Lung (tissue), 12 donors: ENCODE data around the gene UBR4. TPM values are rescaled to one million over a fixed set of nuclear protein-coding genes. Genes with fewer than 3 reads are reported as not detected.

ENCODE experiments used
- ATAC-seq: fragments of 200-7000 bp; cut with Tn5 transposase; one replicate; pipeline ENCODE4 v1.9.1; 2020; ENCODE audit warnings: moderate number of reproducible peaks; ENCODE audit not compliant: insufficient read depth, low FRiP score
- DNase-seq, 3 donors: peaks; one replicate each; pipeline ENCODE4 v3.0.0-alpha.2; 2013 to 2017
- H3K27ac ChIP-seq, 2 donors: one replicate each; pipeline ENCODE4 v1.5.1; 2013; ENCODE audit warnings: mild to moderate bottlenecking in 2 of 2, moderate library complexity in 2 of 2, control low read depth in 1 of 2, inconsistent platforms in 1 of 2, low read depth in 1 of 2, low read length in 1 of 2
- H3K27me3 ChIP-seq, 3 donors: one replicate each; pipeline ENCODE4 v1.5.1; 2013; ENCODE audit warnings: low read length in 2 of 3; ENCODE audit not compliant: control insufficient read depth in 3 of 3, insufficient read depth in 3 of 3
- H3K36me3 ChIP-seq, 4 donors: one replicate each; pipeline ENCODE4 v1.5.1; 2013; ENCODE audit warnings: low read length in 4 of 4, mild to moderate bottlenecking in 1 of 4, moderate library complexity in 1 of 4; ENCODE audit not compliant: control insufficient read depth in 4 of 4, insufficient read depth in 4 of 4
- H3K4me1 ChIP-seq, 5 donors: one replicate each; pipeline ENCODE4 v1.5.1; 2013; ENCODE audit warnings: low read length in 5 of 5, mild to moderate bottlenecking in 2 of 5, moderate library complexity in 1 of 5; ENCODE audit not compliant: control insufficient read depth in 5 of 5, insufficient read depth in 5 of 5
- H3K4me3 ChIP-seq: one replicate; pipeline ENCODE4 v1.5.1; 2013; ENCODE audit warnings: mild to moderate bottlenecking, control low read depth, moderate library complexity
- H3K9ac ChIP-seq, 2 donors: one replicate each; pipeline ENCODE4 v1.5.1; 2013; ENCODE audit warnings: low read length in 2 of 2, control low read depth in 1 of 2; ENCODE audit not compliant: insufficient read depth in 1 of 2
- H3K9me3 ChIP-seq, 4 donors: one replicate each; pipeline ENCODE4 v1.5.1; 2013; ENCODE audit warnings: low read length in 3 of 4, mild to moderate bottlenecking in 1 of 4, moderate library complexity in 1 of 4; ENCODE audit not compliant: control insufficient read depth in 4 of 4, insufficient read depth in 3 of 4
- CTCF ChIP-seq: IDR thresholded peaks from 2 replicates; pipeline ENCODE4 v1.5.1; 2012; ENCODE audit warnings: mild to moderate bottlenecking; ENCODE audit errors: control extremely low read depth, extremely low read depth
- WGBS, 2 donors: extraction: QIAGEN DNeasy Blood & Tissue Kit; methylation state at CpG; one replicate each; pipeline ENCODE4 v1.1.7; 2013; 5-methylcytosine and 5-hydroxymethylcytosine counted together
- polyA plus RNA-seq, 2 donors: library from polyadenylated mRNA; stranded (reverse); fragments of 200-250 nt; gene quantifications; one replicate each; pipeline ENCODE4 v1.2.1, GENCODE V29; 2013
- total RNA-seq, 2 donors: library from RNA; depleted of rRNA in 1 of 2; stranded (reverse); fragments of >200 nt in 1 of 2; gene quantifications; one replicate each; pipeline ENCODE4 v1.2.1, GENCODE V29; 2014 to 2021
- donor health status: control.
- donor health status: control.
- donor health status: Bipolar disorder and iron deficiency.
- donor health status: healthy.
- donor health status: DM: yes; HTN: yes; CAD: no.

The UBR4 gene
- total and polyA plus RNA-seq, 4 donors: 90.8 to 128 (median 113) TPM

- Histone ChIP-seq H3K27ac (no peak overlapping the region), H3K36me3 (peaks cover 37 to 62% (median 50%) of the 10 kb centered on the region in 4 donors), H3K9me3 (no peaks in the 10 kb centered on the region), H3K27me3 (no peaks in the 10 kb centered on the region), H3K4me3 (no peak overlapping the region), H3K9ac (no peak overlapping the region), H3K4me1 (peaks cover 0 to 19% (median 0%) of the 10 kb centered on the region in 5 donors)
- no peak for ATAC-seq
- no peak for DNase-seq
- TF ChIP-seq CTCF: no peak
- WGBS, 2 donors: 93 to 95% methylated on average over 3 of the region's 3 CpGs
Measured at GRCh38 chr1:19196331-19196730, 13.7 kb downstream of the UBR4 start.

GRCh38 chr1:19193004-19193403 lies 17.1 kb downstream of the UBR4 start:
- H3K9ac ChIP-seq: no peak overlapping the region
- H3K27ac ChIP-seq: no peak overlapping the region
- H3K4me1 ChIP-seq: no peaks in the 10 kb centered on the region
- H3K27me3 ChIP-seq: no peaks in the 10 kb centered on the region
- no peak overlapping the region for H3K4me3 ChIP-seq
- peaks cover 31 to 59% (median 46%) of the 10 kb centered on the region in 4 donors for H3K36me3 ChIP-seq
- DNase-seq (no peak), ATAC-seq (no peak)
- 89 to 92% methylated on average over 3 of the region's 3 CpGs for WGBS, 2 donors
- no peaks in the 10 kb centered on the region for H3K9me3 ChIP-seq
- no peak for TF ChIP-seq CTCF

GRCh38 chr1:19191811-19192210 lies 18.3 kb downstream of the UBR4 start:
- no peak overlapping the region for H3K4me3 ChIP-seq
- H3K9me3 ChIP-seq: no peaks in the 10 kb centered on the region
- peaks cover 29 to 57% (median 42%) of the 10 kb centered on the region in 4 donors for H3K36me3 ChIP-seq
- 97% methylated on average over 3 of the region's 3 CpGs for WGBS, 2 donors
- H3K4me1 ChIP-seq: no peaks in the 10 kb centered on the region
- no peak for TF ChIP-seq CTCF
- ATAC-seq (no peak), DNase-seq (no peak)
- H3K9ac ChIP-seq: no peak overlapping the region
- H3K27ac ChIP-seq: no peak overlapping the region
- H3K27me3 ChIP-seq: no peaks in the 10 kb centered on the region

GRCh38 chr1:19190468-19190867 lies 19.6 kb downstream of the UBR4 start:
- H3K36me3 ChIP-seq: peaks cover 39 to 54% (median 46%) of the 10 kb centered on the region in 4 donors

More at GRCh38 chr1:19190468-19190867, 19.6 kb downstream of the UBR4 start:
- H3K27ac ChIP-seq: no peak overlapping the region
- DNase-seq (no peak), ATAC-seq (no peak)
- H3K4me1 ChIP-seq: no peaks in the 10 kb centered on the region
- no peak for TF ChIP-seq CTCF
- no peak overlapping the region for H3K9ac ChIP-seq
- no peaks in the 10 kb centered on the region for H3K9me3 ChIP-seq
- WGBS, 2 donors: 91 to 92% methylated on average over 4 of the region's 4 CpGs
- H3K4me3 ChIP-seq: no peak overlapping the region
- no peaks in the 10 kb centered on the region for H3K27me3 ChIP-seq
